GM12801 (cell line): ENCODE results near the gene LILRA5.

ENCODE experiments used
- TF ChIP-seq, protein P1 (sequence below): IDR thresholded peaks from one replicate; pipeline ENCODE4 v1.5.1; 2011; ENCODE audit warnings: control low read depth; ENCODE audit not compliant: insufficient read length; ENCODE audit errors: extremely low read depth

The LILRA5 gene

DNA sequence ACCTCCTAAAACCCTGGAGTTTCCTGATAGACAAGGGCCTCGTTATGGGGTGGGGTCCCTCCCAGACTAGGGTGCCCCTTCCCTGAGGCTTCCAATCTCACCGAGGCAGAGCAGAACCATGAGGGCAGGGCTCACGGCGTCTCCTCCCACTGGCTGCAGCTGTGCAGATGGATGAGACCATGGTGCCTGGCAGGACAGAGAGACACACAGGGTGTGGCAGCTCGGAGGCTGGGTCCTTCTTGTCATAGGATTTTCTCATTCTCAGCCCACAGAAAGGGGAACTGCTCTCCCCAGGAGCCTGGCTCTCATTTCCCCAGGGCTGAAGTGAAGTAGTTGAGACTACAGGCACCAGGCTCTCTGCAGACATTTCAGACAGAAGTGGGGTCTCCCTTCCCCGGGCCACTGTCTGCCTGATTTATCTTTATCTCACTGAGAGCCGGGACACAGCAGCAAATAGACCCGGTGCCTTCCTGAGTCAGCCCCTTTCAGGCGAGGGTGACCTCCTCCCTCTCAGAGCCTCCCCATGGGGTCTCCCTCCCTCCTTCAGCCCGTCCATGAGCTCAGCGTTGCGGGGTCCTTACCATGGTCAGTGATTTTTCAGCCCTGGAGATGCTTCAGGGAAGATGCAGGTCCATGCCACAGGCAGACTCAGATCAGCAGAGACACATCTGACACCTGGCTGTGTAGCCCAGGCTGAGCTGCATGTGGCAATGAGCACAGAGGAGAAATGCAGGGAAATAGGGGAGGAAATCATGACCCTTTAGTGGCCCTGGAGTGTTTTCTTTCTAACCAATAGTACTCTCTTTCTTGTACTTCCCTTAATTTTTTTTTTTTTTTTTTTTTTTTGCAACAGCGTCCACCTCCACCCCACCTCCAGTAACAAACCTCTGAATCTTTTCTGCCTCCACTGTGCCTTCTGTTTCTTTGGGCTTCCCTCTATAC is at the start of gene LILRA5:
TSS of gene LILRA5 (minus strand) at position 731 of the 942 bp plus-strand sequence. CDS start at position 584, 147 bp downstream.
- TF ChIP-seq, protein P1, sequence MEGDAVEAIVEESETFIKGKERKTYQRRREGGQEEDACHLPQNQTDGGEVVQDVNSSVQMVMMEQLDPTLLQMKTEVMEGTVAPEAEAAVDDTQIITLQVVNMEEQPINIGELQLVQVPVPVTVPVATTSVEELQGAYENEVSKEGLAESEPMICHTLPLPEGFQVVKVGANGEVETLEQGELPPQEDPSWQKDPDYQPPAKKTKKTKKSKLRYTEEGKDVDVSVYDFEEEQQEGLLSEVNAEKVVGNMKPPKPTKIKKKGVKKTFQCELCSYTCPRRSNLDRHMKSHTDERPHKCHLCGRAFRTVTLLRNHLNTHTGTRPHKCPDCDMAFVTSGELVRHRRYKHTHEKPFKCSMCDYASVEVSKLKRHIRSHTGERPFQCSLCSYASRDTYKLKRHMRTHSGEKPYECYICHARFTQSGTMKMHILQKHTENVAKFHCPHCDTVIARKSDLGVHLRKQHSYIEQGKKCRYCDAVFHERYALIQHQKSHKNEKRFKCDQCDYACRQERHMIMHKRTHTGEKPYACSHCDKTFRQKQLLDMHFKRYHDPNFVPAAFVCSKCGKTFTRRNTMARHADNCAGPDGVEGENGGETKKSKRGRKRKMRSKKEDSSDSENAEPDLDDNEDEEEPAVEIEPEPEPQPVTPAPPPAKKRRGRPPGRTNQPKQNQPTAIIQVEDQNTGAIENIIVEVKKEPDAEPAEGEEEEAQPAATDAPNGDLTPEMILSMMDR, result no peak

DNA sequence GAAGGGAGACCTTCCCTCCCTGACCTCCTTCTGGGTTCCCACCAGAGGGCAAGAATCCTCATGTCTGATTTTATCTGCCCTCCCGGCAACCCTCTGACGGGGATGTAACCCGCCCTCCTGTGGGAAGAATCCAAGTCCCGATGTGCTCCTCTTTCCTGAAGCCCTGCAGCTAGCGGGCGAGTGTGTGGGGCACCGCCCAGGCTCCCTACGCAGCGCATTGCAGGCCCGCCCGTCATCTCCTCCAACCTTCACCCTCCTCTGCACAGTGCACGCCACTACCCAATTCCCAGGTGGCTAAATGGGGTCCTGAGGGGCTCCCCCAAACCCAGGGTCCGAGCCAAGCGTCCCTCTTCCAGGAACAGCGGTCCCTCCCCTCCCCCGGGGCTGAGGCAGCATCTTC is 44.4 kb upstream of the LILRA5 start:
- TF ChIP-seq, protein P1, result no peak

DNA sequence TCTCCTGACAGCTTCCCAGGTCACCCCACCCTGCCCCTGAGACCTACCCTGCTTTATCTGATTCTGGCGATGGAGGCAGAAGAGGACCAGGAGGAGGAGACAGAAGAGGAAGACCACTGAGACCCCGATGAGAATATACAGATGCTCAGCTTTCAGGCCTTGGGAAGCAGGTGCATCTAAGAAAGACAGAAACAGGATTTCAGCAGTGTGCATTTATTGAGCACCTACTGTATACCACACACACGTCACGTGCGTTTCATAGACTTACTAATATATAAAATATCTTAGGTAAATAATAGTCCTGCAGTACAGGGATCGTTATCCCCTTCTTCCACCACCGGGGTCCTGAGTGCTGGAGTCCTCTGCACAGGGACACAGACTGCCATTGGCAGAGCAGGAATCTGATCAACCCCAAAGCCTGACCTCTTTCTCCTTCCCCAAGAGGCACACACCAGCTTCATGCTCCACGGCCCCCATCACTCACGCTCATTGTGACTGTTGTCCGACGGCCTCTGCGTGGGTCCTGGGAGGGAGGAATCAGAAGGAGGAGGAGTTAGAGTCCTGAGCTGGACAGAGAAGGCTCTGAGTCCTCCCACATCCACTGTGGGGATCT is 43.6 kb upstream of the LILRA5 start:
- TF ChIP-seq, protein P1, result no peak

DNA sequence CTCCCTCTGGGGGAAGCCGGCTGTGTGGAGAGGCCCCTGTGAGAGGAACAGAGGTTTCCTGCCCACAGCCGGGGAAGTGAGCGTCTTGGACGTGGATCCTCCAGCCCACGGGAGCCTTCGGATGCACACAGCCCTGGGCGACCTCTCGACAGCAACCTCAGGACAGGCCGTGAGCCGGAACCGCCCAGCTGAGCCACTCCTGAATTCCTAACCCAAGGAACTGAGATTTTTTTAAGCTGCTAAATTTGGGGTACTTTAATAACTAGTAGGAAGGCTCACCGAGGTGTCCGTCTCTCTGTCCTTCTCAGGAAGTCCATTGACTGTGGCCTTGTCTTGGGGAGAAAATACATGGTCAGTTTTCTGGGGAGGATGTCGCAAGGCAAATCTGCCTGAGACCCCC is 42.7 kb upstream of the LILRA5 start:
- TF ChIP-seq, protein P1, result no peak

DNA sequence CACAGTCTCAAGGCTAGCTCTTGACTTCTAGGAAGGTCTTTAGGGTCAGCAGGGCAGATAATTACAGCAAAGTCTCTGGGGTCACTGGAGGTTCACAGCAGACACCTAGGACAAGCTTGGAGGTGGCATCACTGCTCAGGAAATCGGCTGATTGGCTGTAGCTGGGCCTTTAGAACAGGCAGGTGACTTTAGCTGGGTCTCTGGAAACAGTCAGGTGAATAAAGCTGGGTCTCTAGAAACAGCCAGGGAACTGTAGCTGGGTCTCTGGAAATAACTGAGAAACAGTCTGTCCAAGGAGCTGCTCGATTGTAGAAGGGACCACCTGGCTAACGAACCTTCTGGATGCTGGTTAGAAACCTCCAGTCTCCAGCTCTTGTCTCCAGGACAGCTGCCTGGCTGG is 41.8 kb upstream of the LILRA5 start:
- TF ChIP-seq, protein P1, result no peak

DNA sequence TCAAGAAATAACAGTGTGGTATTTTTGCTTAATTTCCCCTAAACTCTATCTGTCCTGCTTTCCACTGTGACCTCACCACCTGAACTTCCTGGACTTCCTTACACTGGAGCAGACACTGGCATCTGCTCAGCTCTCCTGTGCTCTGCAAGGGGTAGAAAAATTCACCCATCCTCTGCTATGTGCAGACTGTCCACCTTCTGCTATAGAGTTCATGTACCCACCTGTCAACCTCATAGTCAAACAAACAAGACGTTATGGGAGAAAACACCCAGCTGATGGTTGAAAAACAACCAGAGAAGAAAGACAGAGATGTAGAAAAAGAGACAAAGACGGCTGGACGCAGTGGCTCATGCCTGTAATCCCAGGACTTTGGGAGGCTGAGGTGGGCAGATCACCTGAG is 39.6 kb upstream of the LILRA5 start:
- TF ChIP-seq, protein P1, result no peak

DNA sequence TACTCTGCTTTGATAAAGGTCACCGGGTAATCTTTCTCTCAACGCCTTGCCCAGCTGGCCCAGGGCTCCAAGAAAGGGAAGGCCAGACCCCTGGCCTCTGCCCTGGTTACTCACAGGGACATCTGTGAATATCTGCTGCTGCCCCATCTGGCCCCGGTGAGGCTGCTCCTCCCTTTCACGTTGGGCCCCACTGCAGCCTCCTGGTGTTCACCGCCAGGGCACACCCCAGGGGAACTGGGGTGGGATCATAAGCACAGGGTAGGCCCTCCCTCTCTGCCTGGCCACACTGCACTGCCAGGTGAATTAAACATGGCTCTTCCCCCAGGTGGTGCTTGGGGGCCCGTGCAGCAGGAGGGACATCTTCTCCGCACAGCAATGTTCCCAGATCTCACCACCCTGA is 39.1 kb upstream of the LILRA5 start:
- TF ChIP-seq, protein P1, result no peak
